Psoas muscle (tissue), 8 donors: Measurements from ENCODE around the gene SORCS3. TPM values are rescaled to one million over a fixed set of nuclear protein-coding genes. Genes with fewer than 3 reads are reported as not detected.

ENCODE experiments used
- ATAC-seq, 4 donors: fragments of 200-7000 bp; cut with Tn5 transposase; one replicate each; pipeline ENCODE4 v1.9.1; 2020; ENCODE audit warnings: moderate library complexity in 3 of 4, mild to moderate bottlenecking in 2 of 4
- DNase-seq, 2 donors: peaks; one replicate each; pipeline ENCODE4 v3.0.0-alpha.2; 2020
- H3K27ac ChIP-seq: fragments of 200-600 bp; one replicate; pipeline ENCODE4 v1.8.0; 2022
- H3K27me3 ChIP-seq, 3 donors: fragments of 200-600 bp in 1 of 3; one replicate each; pipeline versions ENCODE4 v1.6.1 to v1.8.0; 2013 to 2022; ENCODE audit warnings: low read length in 2 of 3, mild to moderate bottlenecking in 2 of 3, moderate library complexity in 1 of 3; ENCODE audit not compliant: insufficient read depth in 3 of 3
- H3K36me3 ChIP-seq, 2 donors: fragments of 200-600 bp in 1 of 2; one replicate each; pipeline versions ENCODE4 v1.6.1 to v1.8.0; 2013 to 2022; ENCODE audit warnings: low read depth in 1 of 2, mild to moderate bottlenecking in 1 of 2, moderate library complexity in 1 of 2; ENCODE audit not compliant: insufficient read depth in 1 of 2
- H3K4me1 ChIP-seq: fragments of 200-600 bp; one replicate; pipeline ENCODE4 v1.8.0; 2022
- H3K4me3 ChIP-seq: fragments of 200-600 bp; one replicate; pipeline ENCODE4 v1.8.0; 2022; ENCODE audit warnings: mild to moderate bottlenecking
- H3K9me3 ChIP-seq: fragments of 200-600 bp; one replicate; pipeline ENCODE4 v1.8.0; 2022
- WGBS, 3 donors: extraction: QIAGEN DNeasy Blood & Tissue Kit; methylation state at CpG; one replicate each; pipeline versions ENCODE4 v1.1.6 to v1.1.7; 2013; 5-methylcytosine and 5-hydroxymethylcytosine counted together
- intact Hi-C, 2 donors: fragments of 100-400 bp; cut with DNase I; formaldehyde crosslinking; loops; one replicate each; pipeline versions ENCODE4 v1.11.0 to v1.14.2; 2022
- polyA plus RNA-seq, 3 donors: library from polyadenylated mRNA; stranded (reverse); fragments of 200-250 nt; gene quantifications; one replicate each; pipeline ENCODE4 v1.2.3, GENCODE V29; 2013
- total RNA-seq, 4 donors: library from RNA; stranded (reverse); fragmentation: NEBNext Ultra II Directional in 2 of 4; extraction: Animal tissue kit (Norgen Biotek cat#: 25700) in 2 of 4; gene quantifications; one replicate each; pipeline versions ENCODE4 v1.2.1 to v1.2.4, GENCODE V29; 2021 to 2023
- TF ChIP-seq, protein P1 (sequence below): fragments of 200-600 bp; IDR thresholded peaks from one replicate; pipeline ENCODE4 v1.8.0; 2022; ENCODE audit warnings: antibody characterized with exemption
- donor health status: healthy with polysubstance abuse.
- donor health status: DM: no; HTN: no; CAD: no; lungs with moderate emphysema.
- donor health status: Bipolar disorder and iron deficiency.
- donor health status: healthy.
- donor health status: DM: yes; HTN: yes; CAD: no.
- donor health status: DM: no; HTN: no; CAD: no.
- donor health status: DM: no; HTN: no; CAD: no.
- donor health status: DM: yes; HTN: yes; CAD: no.

Gene SORCS3
- total and polyA plus RNA-seq, 7 donors: 0.01 TPM; not detected in 6

DNA sequence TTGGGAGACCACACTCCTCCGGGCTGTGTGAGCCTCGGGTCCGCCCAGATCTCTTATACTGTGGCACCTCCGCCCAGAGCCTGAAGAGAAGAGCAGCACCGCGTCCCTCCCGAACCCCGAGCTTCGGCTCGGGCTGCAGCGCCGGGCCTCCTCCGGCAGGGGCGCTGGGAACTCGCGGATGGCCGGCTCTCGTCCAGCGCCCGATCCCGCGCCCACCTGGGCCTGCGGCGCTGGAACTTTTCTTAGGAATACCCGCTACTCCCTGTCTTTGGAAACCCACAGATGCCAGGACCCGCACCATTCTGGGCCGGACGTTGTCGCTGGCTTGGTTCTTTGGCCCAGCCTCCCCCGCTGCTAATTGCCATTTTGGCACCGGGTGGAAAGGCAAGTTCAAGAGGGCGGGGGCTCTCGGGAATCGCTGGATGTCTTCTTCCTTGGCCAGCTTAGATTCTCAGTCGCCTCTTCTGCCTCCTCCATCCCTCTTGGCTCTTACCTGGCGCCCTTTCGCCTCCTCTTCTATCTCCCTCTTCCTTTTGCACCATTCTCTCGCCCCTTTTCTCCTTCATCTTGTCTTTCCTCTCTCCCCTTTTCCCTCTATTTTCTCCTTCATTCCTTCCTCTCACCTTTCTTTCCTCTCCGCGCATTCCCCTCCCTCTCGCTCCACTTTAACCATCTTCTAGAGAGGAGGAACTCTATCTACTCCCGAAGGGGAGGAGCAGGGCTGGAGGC, 2.1 kb upstream of the SORCS3 start:
- intact Hi-C loops: no loop called here
- 0 to 2% (median 1%) methylated on average over 41 to 42 of the region's 42 CpGs for WGBS, 3 donors
- ATAC-seq: no peak
- Histone ChIP-seq H3K36me3 (no peaks in the 10 kb centered on the region), H3K27me3 (peaks cover 11 to 71% (median 23%) of the 10 kb centered on the region in 3 donors), H3K4me1 (no peaks in the 10 kb centered on the region), H3K9me3 (no peaks in the 10 kb centered on the region), H3K4me3 (no peak overlapping the region), H3K27ac (no peak overlapping the region)
- TF ChIP-seq, protein P1, sequence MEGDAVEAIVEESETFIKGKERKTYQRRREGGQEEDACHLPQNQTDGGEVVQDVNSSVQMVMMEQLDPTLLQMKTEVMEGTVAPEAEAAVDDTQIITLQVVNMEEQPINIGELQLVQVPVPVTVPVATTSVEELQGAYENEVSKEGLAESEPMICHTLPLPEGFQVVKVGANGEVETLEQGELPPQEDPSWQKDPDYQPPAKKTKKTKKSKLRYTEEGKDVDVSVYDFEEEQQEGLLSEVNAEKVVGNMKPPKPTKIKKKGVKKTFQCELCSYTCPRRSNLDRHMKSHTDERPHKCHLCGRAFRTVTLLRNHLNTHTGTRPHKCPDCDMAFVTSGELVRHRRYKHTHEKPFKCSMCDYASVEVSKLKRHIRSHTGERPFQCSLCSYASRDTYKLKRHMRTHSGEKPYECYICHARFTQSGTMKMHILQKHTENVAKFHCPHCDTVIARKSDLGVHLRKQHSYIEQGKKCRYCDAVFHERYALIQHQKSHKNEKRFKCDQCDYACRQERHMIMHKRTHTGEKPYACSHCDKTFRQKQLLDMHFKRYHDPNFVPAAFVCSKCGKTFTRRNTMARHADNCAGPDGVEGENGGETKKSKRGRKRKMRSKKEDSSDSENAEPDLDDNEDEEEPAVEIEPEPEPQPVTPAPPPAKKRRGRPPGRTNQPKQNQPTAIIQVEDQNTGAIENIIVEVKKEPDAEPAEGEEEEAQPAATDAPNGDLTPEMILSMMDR: no peak
- no peak for DNase-seq

DNA sequence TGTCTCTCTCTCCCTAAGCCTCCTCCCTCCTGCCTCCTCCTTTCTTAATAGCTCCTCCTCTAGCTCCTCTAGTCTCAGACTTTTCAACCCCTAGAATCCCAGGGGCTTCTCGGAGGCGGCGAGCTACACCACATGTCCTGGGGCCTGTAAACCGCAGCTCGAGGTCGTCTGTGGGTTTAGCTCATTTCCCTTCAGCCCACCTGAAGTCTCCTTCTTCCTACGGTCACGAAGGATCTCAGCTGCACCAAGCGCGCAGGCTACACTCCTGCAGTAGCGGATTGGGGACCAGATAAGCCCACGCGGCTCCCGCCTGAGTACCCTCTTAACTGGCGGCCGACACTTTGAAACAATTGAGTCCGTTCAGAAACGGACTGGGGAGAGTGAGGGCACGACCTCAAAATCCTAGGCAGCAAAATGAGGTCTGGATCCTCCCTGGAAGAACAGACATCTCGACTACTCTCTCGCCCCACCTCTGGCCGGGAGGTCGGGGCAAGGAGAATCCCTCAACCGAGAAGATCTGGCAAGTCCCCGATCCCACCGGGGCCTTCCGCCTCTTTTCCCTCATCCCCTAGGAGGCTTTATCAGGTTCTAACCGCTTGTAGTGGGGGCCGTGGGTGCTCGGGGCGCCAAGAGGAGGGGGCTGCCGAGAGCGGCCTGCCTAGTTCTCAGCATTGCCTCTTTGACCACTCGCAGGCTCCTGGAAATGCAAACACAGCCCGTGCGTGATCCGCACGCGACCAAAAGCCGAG, 1.3 kb upstream of the SORCS3 start:
- no peaks in the 10 kb centered on the region for H3K9me3 ChIP-seq
- WGBS, 3 donors: 1% methylated on average over 39 to 40 of the region's 40 CpGs
- intact Hi-C loops: no loop called here

DNA sequence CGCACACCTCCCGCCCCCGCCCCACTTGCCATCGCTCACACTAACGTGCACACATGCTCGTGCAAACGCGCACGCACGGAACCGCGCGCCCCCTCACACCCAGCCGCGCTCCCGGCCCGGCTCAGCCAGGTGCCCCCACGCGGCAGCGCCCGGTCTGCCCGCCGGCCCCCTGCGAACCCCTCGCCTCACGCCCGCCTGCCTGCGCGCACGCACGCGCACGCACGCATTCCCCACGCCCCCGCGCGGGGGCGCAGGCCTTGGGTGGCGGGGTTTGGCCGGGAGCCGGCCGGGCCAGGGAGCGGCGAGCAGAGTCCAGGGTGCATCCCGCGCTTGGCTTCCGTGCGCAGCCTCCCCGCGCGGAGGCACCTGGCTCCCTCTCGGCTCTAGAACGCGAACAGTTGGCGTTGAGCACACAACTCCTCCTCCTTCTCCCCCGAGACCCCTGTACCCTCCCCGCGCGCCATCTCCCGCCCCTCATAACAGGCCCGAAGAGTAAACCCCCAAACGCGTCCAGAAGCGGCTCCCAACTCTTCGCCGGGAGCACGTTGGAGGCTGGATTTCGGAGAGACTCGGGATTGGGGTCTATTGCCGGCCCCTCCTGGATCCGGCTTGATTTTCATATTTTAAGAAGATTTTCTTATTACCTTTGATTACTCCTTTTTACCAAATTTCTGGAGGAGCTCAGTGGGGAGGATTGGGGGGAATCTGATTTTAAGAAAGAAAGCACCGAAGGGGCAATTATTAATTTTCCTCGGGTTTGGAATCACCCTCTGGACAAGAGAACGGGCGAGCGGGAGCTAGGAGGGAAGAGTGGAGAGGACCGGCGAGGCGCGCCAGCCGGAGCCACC, 527 bp upstream of the SORCS3 start:
- Histone ChIP-seq H3K27ac (no peak overlapping the region), H3K27me3 (peaks cover 11 to 79% (median 24%) of the 10 kb centered on the region in 3 donors), H3K4me3 (peak overlapping the region; percentile 25), H3K4me1 (no peaks in the 10 kb centered on the region), H3K36me3 (no peaks in the 10 kb centered on the region), H3K9me3 (no peaks in the 10 kb centered on the region)
- TF ChIP-seq, protein P1: no peak
- DNase-seq (no peak), ATAC-seq (no peak)
- intact Hi-C loops: no loop called here
- 1 to 2% (median 1%) methylated on average over 63 to 82 of the region's 82 CpGs for WGBS, 3 donors

More for the DNA sequence above, 1.3 kb upstream of the SORCS3 start:
- H3K4me3 ChIP-seq: no peak overlapping the region
- H3K27ac ChIP-seq: no peak overlapping the region
- no peak for DNase-seq
- H3K4me1 ChIP-seq: no peaks in the 10 kb centered on the region
- peaks cover 11 to 74% (median 23%) of the 10 kb centered on the region in 3 donors for H3K27me3 ChIP-seq
- ATAC-seq: no peak
- no peaks in the 10 kb centered on the region for H3K36me3 ChIP-seq
- TF ChIP-seq, protein P1: no peak

DNA sequence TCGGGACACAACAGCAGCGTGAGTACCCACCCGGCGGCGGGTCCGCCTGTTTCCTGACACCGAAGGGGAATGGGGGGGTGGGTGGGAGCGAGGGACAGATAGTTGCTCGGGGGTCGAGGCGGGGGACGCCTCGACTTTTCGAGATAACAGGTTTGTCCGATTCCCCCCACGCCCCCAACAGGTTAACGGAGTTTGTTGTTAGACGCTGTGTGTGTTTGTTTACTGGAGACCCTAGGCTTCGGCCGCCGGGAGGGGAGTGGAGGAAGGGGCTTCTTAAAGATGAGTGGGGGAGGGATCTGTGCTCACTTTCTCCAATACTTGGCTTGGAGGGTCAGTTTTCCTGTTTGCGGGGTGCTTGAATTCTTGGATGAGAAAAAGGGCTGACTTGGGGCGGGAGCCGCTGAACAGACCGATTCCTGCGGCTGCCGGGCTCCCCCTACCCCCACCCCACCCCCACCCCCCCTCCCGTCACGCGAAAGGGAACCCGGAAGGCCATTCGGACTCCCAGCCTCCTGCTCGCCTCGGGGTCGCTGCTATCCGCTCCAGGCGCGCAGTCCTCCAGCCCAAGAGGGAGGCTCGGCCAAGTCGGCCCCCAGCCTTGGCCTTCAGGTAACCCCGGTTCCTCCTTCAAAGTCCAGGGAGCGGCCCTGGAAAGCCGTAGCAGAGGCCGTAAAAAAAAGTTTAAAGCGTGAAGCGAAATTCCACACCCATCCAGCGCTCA, 1.0 kb downstream of the SORCS3 start:
- 0 to 2% (median 1%) methylated on average over 37 to 47 of the region's 47 CpGs for WGBS, 3 donors
- DNase-seq: no peak
- TF ChIP-seq, protein P1: no peak
- H3K9me3 ChIP-seq: no peaks in the 10 kb centered on the region
- no peaks in the 10 kb centered on the region for H3K36me3 ChIP-seq
- H3K27me3 ChIP-seq: peaks cover 11 to 73% (median 24%) of the 10 kb centered on the region in 3 donors
- H3K4me3 ChIP-seq: no peak overlapping the region
- no peak overlapping the region for H3K27ac ChIP-seq
- intact Hi-C loops: no loop called here
- ATAC-seq: no peak
- H3K4me1 ChIP-seq: no peaks in the 10 kb centered on the region
